Transverse colon (tissue), 4 donors: ENCODE data around the gene SP5. TPM values are rescaled to one million over a fixed set of nuclear protein-coding genes. Genes with fewer than 3 reads are reported as not detected.

Experiments used
- DNase-seq: peaks from one replicate; pipeline ENCODE4 v3.0.0-alpha.2; 2019
- H3K27ac ChIP-seq, 4 donors: fragments of 200-600 bp; sonication (generic); 2 replicates each; pipeline ENCODE4 v1.5.1; 2016 to 2018; ENCODE audit warnings: inconsistent platforms in 4 of 4
- H3K27me3 ChIP-seq: fragments of 200-600 bp; sonication (generic); 2 replicates; pipeline ENCODE4 v1.5.1; 2017; ENCODE audit warnings: inconsistent platforms
- H3K36me3 ChIP-seq, 4 donors: fragments of 200-600 bp; sonication (generic); 2 replicates each; pipeline ENCODE4 v1.5.1; 2017 to 2019; ENCODE audit warnings: inconsistent platforms in 4 of 4
- H3K4me1 ChIP-seq, 4 donors: fragments of 200-600 bp; sonication (generic); 2 replicates each; pipeline ENCODE4 v1.5.1; 2017 to 2020; ENCODE audit warnings: inconsistent platforms in 4 of 4
- H3K4me3 ChIP-seq, 4 donors: fragments of 200-600 bp; sonication (generic); 1 replicate in 1 of 4; 2 replicates in 3 of 4; pipeline versions ENCODE4 v1.5.1 to v1.6.1; 2017 to 2019; ENCODE audit warnings: inconsistent platforms in 4 of 4
- H3K9me3 ChIP-seq, 2 donors: fragments of 200-600 bp; sonication (generic); 2 replicates each; pipeline ENCODE4 v1.5.1; 2017 to 2019; ENCODE audit warnings: inconsistent platforms in 2 of 2
- CTCF ChIP-seq, 5 experiments: fragments of 200-600 bp in 3 of 5; fragments of 450-650 bp in 2 of 5; sonication (generic) in 3 of 5; IDR thresholded peaks; 1 replicate in 2 of 5; 2 replicates in 3 of 5; pipeline ENCODE4 v1.5.1; 2016 to 2017; ENCODE audit warnings: antibody characterized with exemption in 5 of 5, inconsistent platforms in 3 of 5, mild to moderate bottlenecking in 2 of 5, moderate library complexity in 1 of 5
- EP300 ChIP-seq: sonication (generic); formaldehyde crosslinking; IDR thresholded peaks from one replicate; pipeline ENCODE4 v1.6.1; 2017; ENCODE audit warnings: antibody characterized with exemption, low read depth
- POLR2A ChIP-seq: fragments of 450-650 bp; IDR thresholded peaks from one replicate; pipeline ENCODE4 v1.6.1; 2016; ENCODE audit warnings: antibody characterized with exemption, mild to moderate bottlenecking, moderate library complexity
- POLR2AphosphoS5 ChIP-seq, 3 donors: sonication (generic); formaldehyde crosslinking; IDR thresholded peaks; one replicate each; pipeline ENCODE4 v1.6.1; 2016; ENCODE audit warnings: antibody characterized with exemption in 3 of 3
- WGBS, 2 donors: methylation state at CpG; one replicate each; pipeline ENCODE4 v1.1.5; 2018; ENCODE audit warnings: low coverage in 1 of 2; 5-methylcytosine and 5-hydroxymethylcytosine counted together
- in situ Hi-C, 4 donors: fragments of 200-750 bp; cut with MboI; loops; one replicate each; pipeline versions ENCODE4 v1.15.0 to v1.15.1; 2017; ENCODE audit warnings: low sequenced_read_pairs in 3 of 4, low pct_ligation_motif_present in 1 of 4, low pct_unique_long_range_greater_than_20kb in 1 of 4
- intact Hi-C: fragments of 100-400 bp; cut with DNase I; formaldehyde crosslinking; loops from one replicate; pipeline ENCODE4 v1.15.1; 2023; ENCODE audit warnings: low total_unique reads
- total RNA-seq, 4 donors: library from RNA; depleted of rRNA; stranded (reverse); fragments of >200 nt; gene quantifications; one replicate each; pipeline ENCODE4 v1.1.0, GENCODE V29; 2016

Gene SP5
- total RNA-seq, 4 donors from 2014 or later: 0.41 to 2.2 TPM; not detected in 2

GRCh38 chr2:170739507-170740046 is 24.4 kb downstream of the SP5 start:
- intact Hi-C loops (no loop called here), in situ Hi-C loops (no loop called here)
- TF ChIP-seq EP300: no peak
- TF ChIP-seq CTCF (IDR thresholded peaks at IDR 0.05): no peak
- DNase-seq: no peak
- H3K4me1 ChIP-seq: no peaks in the 10 kb centered on the region
- H3K9me3 ChIP-seq: no peaks in the 10 kb centered on the region
- WGBS, 2 donors: 64 to 73% methylated on average over 3 of the region's 3 CpGs
- H3K27ac ChIP-seq: no peak overlapping the region
- H3K4me3 ChIP-seq: no peak overlapping the region
- no peaks in the 10 kb centered on the region for H3K36me3 ChIP-seq
- H3K27me3 ChIP-seq: no peaks in the 10 kb centered on the region

GRCh38 chr2:170740660-170741059 is 25.5 kb downstream of the SP5 start:
- no peak overlapping the region for H3K27ac ChIP-seq
- no peaks in the 10 kb centered on the region for H3K27me3 ChIP-seq
- in situ Hi-C loops: no loop called here
- DNase-seq: no peak
- no peak overlapping the region for H3K4me3 ChIP-seq
- intact Hi-C loops: no loop called here
- WGBS, 2 donors: 92 to 100% methylated on average over 1 to 4 of the region's 4 CpGs
- H3K9me3 ChIP-seq: no peaks in the 10 kb centered on the region
- no peaks in the 10 kb centered on the region for H3K4me1 ChIP-seq
- H3K36me3 ChIP-seq: no peaks in the 10 kb centered on the region
- TF ChIP-seq CTCF (IDR thresholded peaks at IDR 0.05) (no peak), POLR2A (no peak), POLR2AphosphoS5 (IDR thresholded peaks at IDR 0.05) (no peak), EP300 (no peak)

- WGBS, 2 donors: 86 to 91% methylated on average over 3 of the region's 3 CpGs
- DNase-seq: no peak
- in situ Hi-C loops: no loop called here
Measured at GRCh38 chr2:170742000-170742399, 26.9 kb downstream of the SP5 start.

GRCh38 chr2:170742896-170743529 is 27.9 kb downstream of the SP5 start:
- H3K36me3 ChIP-seq: no peaks in the 10 kb centered on the region
- H3K27ac ChIP-seq: no peak overlapping the region
- WGBS, 2 donors: 78 to 80% methylated on average over 4 to 6 of the region's 6 CpGs
- H3K27me3 ChIP-seq: peaks cover 5% of the 10 kb centered on the region
- H3K9me3 ChIP-seq: no peaks in the 10 kb centered on the region
- no peak for TF ChIP-seq POLR2A
- TF ChIP-seq POLR2AphosphoS5 (IDR thresholded peaks at IDR 0.05): no peak
- no peak for TF ChIP-seq CTCF (IDR thresholded peaks at IDR 0.05)
- no peak for TF ChIP-seq EP300
- H3K4me3 ChIP-seq: no peak overlapping the region
- H3K4me1 ChIP-seq: no peaks in the 10 kb centered on the region
- DNase-seq: no peak
- intact Hi-C loops: no loop called here
- in situ Hi-C loops: no loop called here

More at GRCh38 chr2:170742000-170742399, 26.9 kb downstream of the SP5 start:
- intact Hi-C loops: no loop called here
- Histone ChIP-seq H3K4me1 (no peaks in the 10 kb centered on the region), H3K27ac (no peak overlapping the region), H3K27me3 (no peaks in the 10 kb centered on the region), H3K9me3 (no peaks in the 10 kb centered on the region), H3K36me3 (no peaks in the 10 kb centered on the region), H3K4me3 (no peak overlapping the region)
- no peak for TF ChIP-seq POLR2AphosphoS5 (IDR thresholded peaks at IDR 0.05)
- TF ChIP-seq CTCF (IDR thresholded peaks at IDR 0.05): no peak
- no peak for TF ChIP-seq EP300
- no peak for TF ChIP-seq POLR2A
